Gastrocnemius medialis (tissue), 4 donors: ENCODE results near the gene CDH23. TPM values are rescaled to one million over a fixed set of nuclear protein-coding genes. Genes with fewer than 3 reads are reported as not detected.

Experiments used
- ATAC-seq, 2 donors: fragments of 150-250 bp; one replicate each; pipeline ENCODE4 v1.9.1; 2016
- DNase-seq, 2 donors: peaks; one replicate each; pipeline ENCODE4 v3.0.0-alpha.2; 2019
- H3K27ac ChIP-seq, 4 donors: fragments of 200-600 bp; sonication (generic); 1 replicate in 1 of 4; 2 replicates in 3 of 4; pipeline ENCODE4 v1.5.1; 2016 to 2018; ENCODE audit warnings: mild to moderate bottlenecking in 2 of 4, moderate library complexity in 1 of 4
- H3K27me3 ChIP-seq, 3 donors: fragments of 200-600 bp; sonication (generic) in 2 of 3; 1 replicate in 1 of 3; 2 replicates in 2 of 3; pipeline versions ENCODE4 v1.5.1 to v1.6.0; 2016 to 2019; ENCODE audit warnings: mild to moderate bottlenecking in 1 of 3, moderate library complexity in 1 of 3
- H3K36me3 ChIP-seq, 2 donors: fragments of 200-600 bp; sonication (generic) in 1 of 2; one replicate each; pipeline ENCODE4 v1.5.1; 2017 to 2018
- H3K4me1 ChIP-seq, 2 donors: fragments of 200-600 bp; sonication (generic) in 1 of 2; one replicate each; pipeline ENCODE4 v1.5.1; 2016 to 2017; ENCODE audit warnings: mild to moderate bottlenecking in 2 of 2
- H3K4me3 ChIP-seq, 4 donors: fragments of 200-600 bp; sonication (generic) in 3 of 4; 1 replicate in 1 of 4; 2 replicates in 3 of 4; pipeline ENCODE4 v1.5.1; 2016 to 2019; ENCODE audit warnings: mild to moderate bottlenecking in 2 of 4
- H3K9me3 ChIP-seq, 3 donors: fragments of 200-600 bp; sonication (generic) in 2 of 3; 1 replicate in 1 of 3; 2 replicates in 2 of 3; pipeline ENCODE4 v1.5.1; 2016 to 2019
- POLR2A ChIP-seq, 2 donors: fragments of 450-650 bp; IDR thresholded peaks; one replicate each; pipeline ENCODE4 v1.6.1; 2017; ENCODE audit warnings: antibody characterized with exemption in 2 of 2, mild to moderate bottlenecking in 2 of 2, moderate library complexity in 2 of 2
- in situ Hi-C, 4 donors: fragments of 200-750 bp; cut with MboI; loops; one replicate each; pipeline versions ENCODE4 v1.15.0 to v1.8.0; 2017; ENCODE audit warnings: low sequenced_read_pairs in 4 of 4
- intact Hi-C: fragments of 100-400 bp; cut with DNase I; formaldehyde crosslinking; loops from one replicate; pipeline ENCODE4 v1.15.1; 2023; ENCODE audit warnings: low total_unique reads
- total RNA-seq, 4 donors: library from RNA; depleted of rRNA; stranded (reverse); fragments of >200 nt; gene quantifications; one replicate each; pipeline versions ENCODE4 v1.1.0 to v1.2.3, GENCODE V29; 2016
- TF ChIP-seq, protein P1 (sequence below), 5 experiments: fragments of 450-650 bp in 3 of 5; fragments of 200-600 bp in 2 of 5; sonication (generic) in 2 of 5; IDR thresholded peaks in 4 of 5; conservative IDR thresholded peaks in 1 of 5; 1 replicate in 4 of 5; 2 replicates in 1 of 5; pipeline ENCODE4 v1.5.1; 2016 to 2019; ENCODE audit warnings: antibody characterized with exemption in 5 of 5, mild to moderate bottlenecking in 3 of 5, moderate library complexity in 3 of 5

Gene CDH23
- total RNA-seq, 4 donors from 2014 or later, result 0.53 to 1.8 (median 1.2) TPM

DNA sequence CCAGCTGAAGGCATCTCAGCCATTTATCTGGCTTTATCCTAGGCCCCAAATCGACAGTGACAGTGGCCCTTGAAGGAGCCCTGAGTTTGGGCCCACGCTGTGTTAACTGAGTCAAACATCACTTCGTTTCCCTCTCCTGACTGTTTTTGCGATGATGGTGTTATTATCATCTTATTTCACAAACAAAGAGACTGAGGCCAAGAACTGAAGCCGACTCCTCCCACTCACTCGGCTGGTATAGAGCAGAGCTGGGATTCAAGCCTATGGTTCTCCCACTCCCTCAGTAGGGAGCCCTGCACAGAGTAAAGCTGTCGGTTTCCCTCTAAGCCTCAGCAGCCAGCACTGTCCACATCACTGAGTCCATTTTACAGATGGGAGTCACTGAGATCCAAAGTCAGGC, 141.0 kb downstream of the CDH23 start:
- Histone ChIP-seq H3K9me3 (no peaks in the 10 kb centered on the region), H3K27me3 (no peaks in the 10 kb centered on the region), H3K4me3 (no peak overlapping the region), H3K27ac (no peak overlapping the region), H3K36me3 (no peaks in the 10 kb centered on the region), H3K4me1 (no peaks in the 10 kb centered on the region)
- DNase-seq (no peak), ATAC-seq (no peak)
- TF ChIP-seq POLR2A (IDR thresholded peaks at IDR 0.05), result no peak
- TF ChIP-seq, protein P1, sequence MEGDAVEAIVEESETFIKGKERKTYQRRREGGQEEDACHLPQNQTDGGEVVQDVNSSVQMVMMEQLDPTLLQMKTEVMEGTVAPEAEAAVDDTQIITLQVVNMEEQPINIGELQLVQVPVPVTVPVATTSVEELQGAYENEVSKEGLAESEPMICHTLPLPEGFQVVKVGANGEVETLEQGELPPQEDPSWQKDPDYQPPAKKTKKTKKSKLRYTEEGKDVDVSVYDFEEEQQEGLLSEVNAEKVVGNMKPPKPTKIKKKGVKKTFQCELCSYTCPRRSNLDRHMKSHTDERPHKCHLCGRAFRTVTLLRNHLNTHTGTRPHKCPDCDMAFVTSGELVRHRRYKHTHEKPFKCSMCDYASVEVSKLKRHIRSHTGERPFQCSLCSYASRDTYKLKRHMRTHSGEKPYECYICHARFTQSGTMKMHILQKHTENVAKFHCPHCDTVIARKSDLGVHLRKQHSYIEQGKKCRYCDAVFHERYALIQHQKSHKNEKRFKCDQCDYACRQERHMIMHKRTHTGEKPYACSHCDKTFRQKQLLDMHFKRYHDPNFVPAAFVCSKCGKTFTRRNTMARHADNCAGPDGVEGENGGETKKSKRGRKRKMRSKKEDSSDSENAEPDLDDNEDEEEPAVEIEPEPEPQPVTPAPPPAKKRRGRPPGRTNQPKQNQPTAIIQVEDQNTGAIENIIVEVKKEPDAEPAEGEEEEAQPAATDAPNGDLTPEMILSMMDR (IDR thresholded peaks at IDR 0.05 in 4 of 5, conservative IDR thresholded peaks at IDR 0.05 in 1 of 5), result no peak
- intact Hi-C loops, result no loop called here
- in situ Hi-C loops, result no loop called here

DNA sequence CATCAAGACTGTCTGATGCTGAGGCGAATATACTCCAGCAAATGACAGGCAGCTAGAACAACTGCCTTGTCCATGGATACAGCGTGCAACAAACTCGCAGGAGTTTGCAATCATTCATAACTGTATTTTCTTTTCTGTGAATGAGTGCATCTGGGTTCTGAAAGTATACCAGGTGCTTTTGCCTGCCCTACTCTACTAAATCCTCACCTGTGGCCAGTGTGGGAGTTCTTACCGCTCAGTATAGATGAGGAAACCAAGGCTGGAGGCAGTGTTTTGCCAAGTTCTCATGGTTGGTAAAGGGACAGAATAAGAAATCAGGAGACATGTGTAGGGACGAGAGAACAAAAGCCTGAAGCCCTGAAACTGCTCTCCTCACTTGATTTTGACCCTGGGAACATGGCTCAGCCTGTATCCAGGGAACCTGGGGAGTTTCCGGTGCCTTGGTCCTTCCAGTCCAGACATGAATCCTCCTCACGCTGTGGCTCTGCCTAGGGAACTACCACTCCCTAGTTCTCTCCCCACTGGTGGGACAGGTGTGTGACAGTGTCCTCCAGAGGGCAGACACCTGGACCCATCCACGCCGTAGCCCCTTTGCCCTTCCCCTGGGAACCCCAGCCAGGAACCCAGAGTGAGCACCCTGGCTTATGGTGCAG, 142.0 kb downstream of the CDH23 start:
- Histone ChIP-seq H3K9me3 (no peaks in the 10 kb centered on the region), H3K4me1 (no peaks in the 10 kb centered on the region), H3K36me3 (no peaks in the 10 kb centered on the region), H3K4me3 (no peak overlapping the region), H3K27ac (no peak overlapping the region), H3K27me3 (no peaks in the 10 kb centered on the region)
- intact Hi-C loops, result no loop called here
- no peak for DNase-seq
- TF ChIP-seq POLR2A (IDR thresholded peaks at IDR 0.05), result no peak
- ATAC-seq, result no peak
- in situ Hi-C loops, result no loop called here

DNA sequence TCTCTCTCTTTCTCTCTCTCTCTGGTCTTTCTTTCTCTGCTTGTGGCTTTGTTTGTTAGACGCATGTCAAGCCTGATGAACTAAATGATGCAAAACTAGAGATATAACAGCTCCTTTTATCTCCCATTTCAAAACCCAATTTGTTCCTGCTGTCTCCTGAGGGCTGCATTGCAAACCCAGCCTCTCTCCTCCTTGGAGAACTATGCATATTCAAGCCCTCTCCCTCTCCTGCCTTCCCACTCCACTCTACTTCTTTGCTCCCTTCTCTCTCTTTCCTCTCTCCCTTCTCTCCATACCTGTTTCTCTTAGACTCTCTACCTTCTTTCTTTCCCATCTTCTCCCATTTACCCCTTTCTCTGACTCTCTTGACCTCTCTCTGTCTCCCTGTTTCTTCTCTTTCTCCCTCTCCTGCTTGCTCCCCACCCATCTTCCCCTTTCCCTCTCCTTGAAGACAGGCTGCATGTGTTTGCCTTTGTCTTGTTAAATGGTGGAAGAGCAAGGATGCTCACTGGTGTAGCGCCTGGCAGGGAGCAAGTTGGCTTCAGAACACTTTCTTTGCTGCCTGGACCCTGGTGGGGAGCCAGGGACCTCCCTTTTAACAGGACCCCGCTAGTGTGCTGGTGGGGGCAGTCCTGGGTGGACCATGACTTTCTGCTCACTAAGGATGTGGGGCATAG, 142.9 kb downstream of the CDH23 start:
- Histone ChIP-seq H3K4me3 (no peak overlapping the region), H3K4me1 (no peaks in the 10 kb centered on the region), H3K27ac (no peak overlapping the region), H3K36me3 (no peaks in the 10 kb centered on the region), H3K27me3 (no peaks in the 10 kb centered on the region), H3K9me3 (no peaks in the 10 kb centered on the region)
- ATAC-seq (no peak), DNase-seq (no peak)
- intact Hi-C loops (no loop called here), in situ Hi-C loops (no loop called here)
- TF ChIP-seq, protein P1 (IDR thresholded peaks at IDR 0.05 in 4 of 5, conservative IDR thresholded peaks at IDR 0.05 in 1 of 5), result no peak
- no peak for TF ChIP-seq POLR2A (IDR thresholded peaks at IDR 0.05)

DNA sequence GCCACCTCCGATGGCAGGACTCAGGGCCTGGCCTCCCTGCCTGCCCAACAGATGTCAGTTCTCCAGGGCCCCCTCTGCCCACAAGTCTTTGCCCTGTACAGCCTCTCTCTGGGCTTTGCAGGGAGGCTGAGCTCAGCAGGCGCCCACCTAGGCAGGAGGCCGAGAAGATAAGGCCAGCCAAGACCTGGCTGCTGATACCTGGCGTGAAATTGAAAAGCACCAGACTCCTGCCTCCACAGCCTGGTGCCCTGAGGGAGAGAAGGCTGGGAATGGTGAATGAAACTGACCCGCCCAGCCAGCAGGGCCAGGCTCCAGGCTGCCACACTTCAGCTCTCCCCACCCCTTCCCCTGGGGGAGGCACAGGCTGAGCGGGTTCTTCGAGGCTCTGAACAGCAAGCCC, 145.8 kb downstream of the CDH23 start:
- DNase-seq (no peak), ATAC-seq (no peak)
- TF ChIP-seq, protein P1 (IDR thresholded peaks at IDR 0.05 in 4 of 5, conservative IDR thresholded peaks at IDR 0.05 in 1 of 5), result no peak
- TF ChIP-seq POLR2A (IDR thresholded peaks at IDR 0.05), result no peak
- Histone ChIP-seq H3K9me3 (no peaks in the 10 kb centered on the region), H3K4me1 (peaks cover 0 to 5% of the 10 kb centered on the region in 2 donors), H3K27me3 (no peaks in the 10 kb centered on the region), H3K36me3 (no peaks in the 10 kb centered on the region), H3K27ac (no peak overlapping the region), H3K4me3 (no peak overlapping the region)
- in situ Hi-C loops, result no loop called here
- intact Hi-C loops, result no loop called here

DNA sequence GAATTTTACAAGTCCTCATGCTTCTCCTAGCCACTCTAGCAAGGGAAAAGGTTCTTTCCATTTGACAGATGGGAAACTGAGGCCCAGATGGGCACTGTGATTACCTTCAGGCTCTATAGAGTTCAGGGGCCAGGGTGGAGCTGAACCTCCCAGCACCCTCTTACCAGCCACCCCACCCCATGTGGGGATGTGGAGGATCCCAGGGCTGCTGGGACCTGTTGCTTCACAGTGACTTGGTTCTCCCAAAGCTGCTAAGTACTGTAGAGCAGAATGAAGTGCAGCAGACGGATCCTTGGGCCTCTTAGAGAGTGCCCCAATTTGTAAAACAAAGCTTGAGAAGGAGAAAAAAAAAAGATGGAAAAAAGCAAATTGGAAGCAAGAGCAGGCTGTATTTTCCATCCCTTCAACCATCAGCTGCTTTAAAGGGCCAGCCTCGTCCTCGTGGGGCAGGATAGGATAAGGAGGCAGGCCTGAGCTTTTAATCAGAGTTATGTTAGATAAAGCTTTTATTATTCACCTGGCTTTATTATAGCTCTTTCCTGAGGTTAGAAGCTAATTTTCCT, 147.0 kb downstream of the CDH23 start:
- H3K27ac ChIP-seq, result no peak overlapping the region
- intact Hi-C loops (no loop called here), in situ Hi-C loops (no loop called here)
- no peaks in the 10 kb centered on the region for H3K27me3 ChIP-seq
- no peaks in the 10 kb centered on the region for H3K36me3 ChIP-seq
- TF ChIP-seq POLR2A (IDR thresholded peaks at IDR 0.05), result no peak
- TF ChIP-seq, protein P1 (IDR thresholded peaks at IDR 0.05 in 4 of 5, conservative IDR thresholded peaks at IDR 0.05 in 1 of 5), result no peak
- no peak overlapping the region for H3K4me3 ChIP-seq
- H3K9me3 ChIP-seq, result no peaks in the 10 kb centered on the region
- peaks cover 7 to 15% of the 10 kb centered on the region in 2 donors for H3K4me1 ChIP-seq
- no peak for DNase-seq
- ATAC-seq, result no peak
